ENCODE measurements around the gene LRFN4.

The LRFN4 gene

DNA sequence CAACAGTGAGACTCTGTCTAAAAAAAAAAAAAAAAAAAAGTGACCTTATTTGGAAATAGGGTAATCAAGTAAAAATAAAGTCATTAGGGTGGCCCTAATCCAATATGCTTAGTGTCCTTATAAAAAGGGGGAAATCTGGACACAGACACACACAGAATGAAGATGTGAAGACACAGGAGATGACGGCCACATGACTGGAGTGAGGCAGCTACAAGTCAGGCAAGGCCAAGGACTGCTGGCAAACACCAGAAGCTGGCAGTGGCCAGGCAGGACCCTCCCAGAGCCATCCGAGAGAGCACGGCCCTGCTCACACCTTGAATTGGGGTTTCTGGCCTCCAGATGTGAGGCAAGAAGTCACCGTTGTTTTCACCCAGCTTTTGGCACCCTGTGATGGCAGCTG, 28.6 kb downstream of the LRFN4 start:
- no peak for ATAC-seq

DNA sequence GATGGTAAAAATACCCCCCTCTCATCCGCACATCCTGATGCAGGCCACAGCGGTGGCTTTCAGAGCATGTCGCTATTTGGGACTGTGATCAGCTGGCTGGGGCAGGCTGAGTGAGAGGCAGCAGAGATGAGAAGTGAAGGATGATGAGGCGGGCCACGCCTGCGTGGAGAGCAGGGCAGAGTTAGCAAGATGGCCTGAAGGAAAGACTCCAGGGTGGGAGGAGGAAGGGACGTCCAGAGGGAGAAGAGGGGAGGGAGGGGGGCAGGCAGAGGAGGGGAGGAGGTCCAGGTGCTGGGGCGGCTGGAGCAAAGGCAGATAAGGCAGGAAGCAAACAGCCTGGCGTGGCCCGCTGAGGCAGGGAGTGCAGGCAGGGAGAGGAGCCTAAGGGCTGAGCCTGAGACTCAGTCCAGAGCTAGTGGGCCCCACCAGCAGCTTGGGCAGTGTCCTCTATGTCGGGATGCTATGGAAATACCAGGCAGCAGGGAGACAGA, 29.1 kb downstream of the LRFN4 start:
- TF ChIP-seq TOX (CRISPR knock-in tag; IDR thresholded peaks at IDR 0.05; ENCODE audit: borderline replicate concordance): no peak
- no peak for TF ChIP-seq ZFP30 (CRISPR knock-in tag; IDR thresholded peaks at IDR 0.05)
- no peak; the same call in 2 of the 3 replicates for ATAC-seq

More for the DNA sequence above, 28.6 kb downstream of the LRFN4 start:
- TF ChIP-seq, protein P1, sequence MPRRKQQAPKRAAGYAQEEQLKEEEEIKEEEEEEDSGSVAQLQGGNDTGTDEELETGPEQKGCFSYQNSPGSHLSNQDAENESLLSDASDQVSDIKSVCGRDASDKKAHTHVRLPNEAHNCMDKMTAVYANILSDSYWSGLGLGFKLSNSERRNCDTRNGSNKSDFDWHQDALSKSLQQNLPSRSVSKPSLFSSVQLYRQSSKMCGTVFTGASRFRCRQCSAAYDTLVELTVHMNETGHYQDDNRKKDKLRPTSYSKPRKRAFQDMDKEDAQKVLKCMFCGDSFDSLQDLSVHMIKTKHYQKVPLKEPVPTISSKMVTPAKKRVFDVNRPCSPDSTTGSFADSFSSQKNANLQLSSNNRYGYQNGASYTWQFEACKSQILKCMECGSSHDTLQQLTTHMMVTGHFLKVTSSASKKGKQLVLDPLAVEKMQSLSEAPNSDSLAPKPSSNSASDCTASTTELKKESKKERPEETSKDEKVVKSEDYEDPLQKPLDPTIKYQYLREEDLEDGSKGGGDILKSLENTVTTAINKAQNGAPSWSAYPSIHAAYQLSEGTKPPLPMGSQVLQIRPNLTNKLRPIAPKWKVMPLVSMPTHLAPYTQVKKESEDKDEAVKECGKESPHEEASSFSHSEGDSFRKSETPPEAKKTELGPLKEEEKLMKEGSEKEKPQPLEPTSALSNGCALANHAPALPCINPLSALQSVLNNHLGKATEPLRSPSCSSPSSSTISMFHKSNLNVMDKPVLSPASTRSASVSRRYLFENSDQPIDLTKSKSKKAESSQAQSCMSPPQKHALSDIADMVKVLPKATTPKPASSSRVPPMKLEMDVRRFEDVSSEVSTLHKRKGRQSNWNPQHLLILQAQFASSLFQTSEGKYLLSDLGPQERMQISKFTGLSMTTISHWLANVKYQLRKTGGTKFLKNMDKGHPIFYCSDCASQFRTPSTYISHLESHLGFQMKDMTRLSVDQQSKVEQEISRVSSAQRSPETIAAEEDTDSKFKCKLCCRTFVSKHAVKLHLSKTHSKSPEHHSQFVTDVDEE (CRISPR knock-in tag; IDR thresholded peaks at IDR 0.05): no peak
- no peak for TF ChIP-seq CSRNP3 (CRISPR knock-in tag; IDR thresholded peaks at IDR 0.05)
- no peak for TF ChIP-seq TCF4 (CRISPR knock-in tag; IDR thresholded peaks at IDR 0.05; ENCODE audit: borderline replicate concordance)
- no peak for TF ChIP-seq CSDC2 (CRISPR knock-in tag; IDR thresholded peaks at IDR 0.05)
- no peak for TF ChIP-seq ARNTL (CRISPR knock-in tag; IDR thresholded peaks at IDR 0.05; ENCODE audit: borderline replicate concordance, low read depth)
- TF ChIP-seq ESRRG (CRISPR knock-in tag; IDR thresholded peaks at IDR 0.05): no peak
- TF ChIP-seq ZC3H10 (CRISPR knock-in tag; IDR thresholded peaks at IDR 0.05): no peak
- TF ChIP-seq PPARA (CRISPR knock-in tag; IDR thresholded peaks at IDR 0.05; ENCODE audit: borderline replicate concordance): no peak
- no peak for TF ChIP-seq ZFP30 (CRISPR knock-in tag; IDR thresholded peaks at IDR 0.05)
- no peak for TF ChIP-seq ZNF565 (CRISPR knock-in tag; conservative IDR thresholded peaks at IDR 0.05; ENCODE audit: low read depth)
- TF ChIP-seq ZNF8 (CRISPR knock-in tag; IDR thresholded peaks at IDR 0.05): no peak
- no peak for TF ChIP-seq RARB (CRISPR knock-in tag; IDR thresholded peaks at IDR 0.05)
- TF ChIP-seq, protein P2, sequence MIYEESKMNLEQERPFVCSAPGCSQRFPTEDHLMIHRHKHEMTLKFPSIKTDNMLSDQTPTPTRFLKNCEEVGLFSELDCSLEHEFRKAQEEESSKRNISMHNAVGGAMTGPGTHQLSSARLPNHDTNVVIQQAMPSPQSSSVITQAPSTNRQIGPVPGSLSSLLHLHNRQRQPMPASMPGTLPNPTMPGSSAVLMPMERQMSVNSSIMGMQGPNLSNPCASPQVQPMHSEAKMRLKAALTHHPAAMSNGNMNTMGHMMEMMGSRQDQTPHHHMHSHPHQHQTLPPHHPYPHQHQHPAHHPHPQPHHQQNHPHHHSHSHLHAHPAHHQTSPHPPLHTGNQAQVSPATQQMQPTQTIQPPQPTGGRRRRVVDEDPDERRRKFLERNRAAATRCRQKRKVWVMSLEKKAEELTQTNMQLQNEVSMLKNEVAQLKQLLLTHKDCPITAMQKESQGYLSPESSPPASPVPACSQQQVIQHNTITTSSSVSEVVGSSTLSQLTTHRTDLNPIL (CRISPR knock-in tag; IDR thresholded peaks at IDR 0.05; ENCODE audit: low read depth): no peak
- TF ChIP-seq PATZ1 (CRISPR knock-in tag; IDR thresholded peaks at IDR 0.05; ENCODE audit: borderline replicate concordance): no peak
- no peak for TF ChIP-seq POU6F1 (CRISPR knock-in tag; IDR thresholded peaks at IDR 0.05; ENCODE audit: borderline replicate concordance, low read depth)
- TF ChIP-seq OSR1 (CRISPR knock-in tag; IDR thresholded peaks at IDR 0.05): no peak
- TF ChIP-seq GLIS3 (CRISPR knock-in tag; IDR thresholded peaks at IDR 0.05): no peak
- TF ChIP-seq ZNF70 (CRISPR knock-in tag; IDR thresholded peaks at IDR 0.05): no peak
- TF ChIP-seq TOX (CRISPR knock-in tag; IDR thresholded peaks at IDR 0.05; ENCODE audit: borderline replicate concordance): no peak

DNA sequence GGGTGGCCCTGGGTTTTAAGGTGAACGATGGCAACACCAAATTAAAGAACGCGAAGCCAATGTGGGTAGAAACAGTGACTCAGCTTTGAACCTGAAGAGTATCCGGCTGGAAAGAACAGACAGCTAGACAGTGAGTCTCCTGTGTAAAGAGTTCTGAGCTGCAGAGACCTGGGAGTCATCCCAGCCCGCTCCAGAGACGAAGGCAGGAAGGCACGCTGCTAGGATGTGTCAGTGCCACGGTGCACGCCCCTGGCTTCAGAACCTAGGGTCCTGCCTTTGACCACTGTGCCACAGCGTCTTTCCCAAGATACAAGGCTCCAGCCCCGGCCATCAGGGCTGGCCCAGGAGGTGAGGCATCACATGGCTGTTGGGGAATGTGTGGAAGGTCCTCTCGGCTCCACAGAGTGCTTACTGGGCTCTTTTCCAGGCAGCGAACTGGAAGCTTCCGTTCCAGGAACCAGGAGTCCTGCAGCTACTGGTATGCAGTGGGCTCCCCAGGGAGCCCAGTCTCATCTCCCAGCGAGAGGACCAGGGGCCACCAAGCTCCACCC, 29.9 kb downstream of the LRFN4 start:
- TF ChIP-seq, protein P1 (CRISPR knock-in tag; IDR thresholded peaks at IDR 0.05): no peak
- TF ChIP-seq GLIS3 (CRISPR knock-in tag; IDR thresholded peaks at IDR 0.05) (no peak), BACH2 (CRISPR knock-in tag; IDR thresholded peaks at IDR 0.05; ENCODE audit: borderline replicate concordance) (no peak), PATZ1 (CRISPR knock-in tag; IDR thresholded peaks at IDR 0.05; ENCODE audit: borderline replicate concordance) (no peak), TCF4 (CRISPR knock-in tag; IDR thresholded peaks at IDR 0.05; ENCODE audit: borderline replicate concordance) (no peak)
- ATAC-seq: peak; percentile 9; the same call in 1 of the 3 replicates

Data from SK-N-SH treated with all-trans-retinoic acid at 6 μM for 48 hours (cell line).